Aorta (tissue), 5 donors: ENCODE results near the gene E2F2. TPM values are rescaled to one million over a fixed set of nuclear protein-coding genes. Genes with fewer than 3 reads are reported as not detected.

ENCODE experiments used
- ATAC-seq: fragments of 200-7000 bp; cut with Tn5 transposase; one replicate; pipeline ENCODE4 v1.9.1; 2022; ENCODE audit warnings: moderate library complexity; ENCODE audit not compliant: low FRiP score
- DNase-seq, 2 donors: peaks; one replicate each; pipeline ENCODE4 v3.0.0-alpha.2; 2020
- H3K27ac ChIP-seq, 2 donors: one replicate each; pipeline ENCODE4 v1.5.1; 2013; ENCODE audit warnings: low read length in 2 of 2, mild to moderate bottlenecking in 2 of 2, moderate library complexity in 2 of 2, control low read depth in 1 of 2, inconsistent platforms in 1 of 2, low read depth in 1 of 2
- H3K27me3 ChIP-seq, 2 donors: one replicate each; pipeline ENCODE4 v1.6.1; 2013; ENCODE audit warnings: control low read depth in 1 of 2, low read length in 1 of 2, mild to moderate bottlenecking in 1 of 2, moderate library complexity in 1 of 2; ENCODE audit not compliant: insufficient read depth in 2 of 2, control insufficient read depth in 1 of 2
- H3K36me3 ChIP-seq, 2 donors: one replicate each; pipeline ENCODE4 v1.6.1; 2013; ENCODE audit warnings: control low read depth in 1 of 2, low read length in 1 of 2, mild to moderate bottlenecking in 1 of 2; ENCODE audit not compliant: insufficient read depth in 2 of 2, control insufficient read depth in 1 of 2
- H3K4me1 ChIP-seq, 2 donors: one replicate each; pipeline ENCODE4 v1.6.1; 2013; ENCODE audit warnings: low read length in 2 of 2, control low read depth in 1 of 2, mild to moderate bottlenecking in 1 of 2, moderate library complexity in 1 of 2; ENCODE audit not compliant: insufficient read depth in 2 of 2, control insufficient read depth in 1 of 2
- H3K4me3 ChIP-seq, 2 donors: one replicate each; pipeline ENCODE4 v1.5.1; 2013; ENCODE audit warnings: low read length in 2 of 2, control low read depth in 1 of 2, mild to moderate bottlenecking in 1 of 2
- H3K9me3 ChIP-seq: one replicate; pipeline ENCODE4 v1.6.1; 2013; ENCODE audit warnings: mild to moderate bottlenecking, low read length; ENCODE audit not compliant: control insufficient read depth
- WGBS, 2 donors: extraction: QIAGEN DNeasy Blood & Tissue Kit; methylation state at CpG; one replicate each; pipeline ENCODE4 v1.1.7; 2013; 5-methylcytosine and 5-hydroxymethylcytosine counted together
- intact Hi-C, 2 donors: fragments of 100-400 bp; cut with DNase I; formaldehyde crosslinking; loops; one replicate each; pipeline versions ENCODE4 v1.14.2 to v1.15.0; 2022
- polyA plus RNA-seq, 2 donors: library from polyadenylated mRNA; stranded (reverse); fragments of 200-250 nt; gene quantifications; one replicate each; pipeline ENCODE4 v1.2.3, GENCODE V29; 2013
- total RNA-seq, 2 donors: library from RNA; stranded (reverse); fragmentation: NEBNext Ultra II Directional; extraction: Animal tissue kit (Norgen Biotek cat#: 25700); gene quantifications; one replicate each; pipeline ENCODE4 v1.2.1, GENCODE V29; 2021
- donor health status: healthy with polysubstance abuse.
- donor health status: Bipolar disorder and iron deficiency.
- donor health status: DM: no; HTN: no; CAD: no.
- donor health status: DM: no; HTN: no; CAD: no.
- donor health status: DM: yes; HTN: yes; CAD: no.

E2F2 gene
- total and polyA plus RNA-seq, 4 donors = 0.42 to 0.96 (median 0.50) TPM; not detected in 1

DNA sequence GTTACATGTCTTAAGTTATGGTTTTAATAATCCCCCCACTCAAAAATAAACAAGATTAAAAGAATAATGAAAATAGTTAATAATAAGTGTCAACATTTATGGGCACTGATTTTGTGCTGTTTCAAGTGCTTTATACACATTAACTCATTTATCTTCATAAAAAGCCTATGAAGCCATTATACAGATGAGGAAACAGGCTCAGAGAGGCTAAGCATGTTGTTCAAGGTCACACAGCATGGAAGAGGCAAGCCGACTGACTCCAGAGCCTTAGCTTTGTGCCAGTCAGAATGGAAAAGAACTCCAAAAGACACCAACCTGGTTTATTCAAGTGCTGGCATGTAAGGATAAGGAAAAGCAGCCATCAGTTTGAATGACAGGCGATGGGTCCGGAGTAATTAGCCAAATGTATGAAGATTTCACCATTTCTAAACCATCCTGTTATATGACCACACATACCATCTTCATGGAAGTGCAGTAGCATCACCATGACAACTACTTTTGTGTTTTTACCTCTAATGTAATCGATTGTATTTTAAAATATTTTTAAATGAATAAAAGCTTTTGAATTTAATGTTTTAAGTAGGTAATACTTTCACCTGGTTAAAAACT is 42.6 kb upstream of the E2F2 start:
- DNase-seq = no peak
- Histone ChIP-seq H3K4me1 (peaks cover 2 to 15% of the 10 kb centered on the region in 2 donors), H3K27ac (peak overlapping the region in 1 of 2 donors; percentile 17), H3K9me3 (no peaks in the 10 kb centered on the region), H3K27me3 (no peaks in the 10 kb centered on the region), H3K36me3 (no peaks in the 10 kb centered on the region), H3K4me3 (no peak overlapping the region)
- no peak for ATAC-seq
- intact Hi-C loops = no loop called here
- 73 to 85% methylated on average over 4 of the region's 4 CpGs for WGBS, 2 donors

DNA sequence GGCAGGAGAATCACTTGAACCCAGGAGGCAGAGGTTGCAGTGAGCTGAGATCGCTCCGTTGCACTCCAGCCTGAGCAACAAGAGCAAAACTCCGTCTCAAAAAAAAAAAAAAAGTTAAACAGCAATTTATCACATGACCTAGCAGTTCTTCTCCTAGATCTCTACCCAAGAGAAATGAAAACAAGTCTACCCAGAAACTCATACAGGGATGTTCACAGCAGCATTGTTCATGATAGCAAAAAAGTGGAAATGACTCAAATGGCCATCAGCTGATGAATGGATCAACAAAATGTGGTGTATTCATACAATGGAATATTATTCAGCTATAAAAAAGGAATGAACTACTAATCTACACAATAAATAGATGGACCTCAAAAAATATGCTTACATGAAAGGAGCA is 40.4 kb upstream of the E2F2 start:
- Histone ChIP-seq H3K4me3 (no peak overlapping the region), H3K27me3 (no peaks in the 10 kb centered on the region), H3K9me3 (no peaks in the 10 kb centered on the region), H3K27ac (no peak overlapping the region), H3K4me1 (peaks cover 0 to 6% of the 10 kb centered on the region in 2 donors), H3K36me3 (no peaks in the 10 kb centered on the region)
- WGBS, 2 donors = 73 to 85% methylated on average over 3 of the region's 3 CpGs
- ATAC-seq (no peak), DNase-seq (no peak)
- intact Hi-C loops = no loop called here

DNA sequence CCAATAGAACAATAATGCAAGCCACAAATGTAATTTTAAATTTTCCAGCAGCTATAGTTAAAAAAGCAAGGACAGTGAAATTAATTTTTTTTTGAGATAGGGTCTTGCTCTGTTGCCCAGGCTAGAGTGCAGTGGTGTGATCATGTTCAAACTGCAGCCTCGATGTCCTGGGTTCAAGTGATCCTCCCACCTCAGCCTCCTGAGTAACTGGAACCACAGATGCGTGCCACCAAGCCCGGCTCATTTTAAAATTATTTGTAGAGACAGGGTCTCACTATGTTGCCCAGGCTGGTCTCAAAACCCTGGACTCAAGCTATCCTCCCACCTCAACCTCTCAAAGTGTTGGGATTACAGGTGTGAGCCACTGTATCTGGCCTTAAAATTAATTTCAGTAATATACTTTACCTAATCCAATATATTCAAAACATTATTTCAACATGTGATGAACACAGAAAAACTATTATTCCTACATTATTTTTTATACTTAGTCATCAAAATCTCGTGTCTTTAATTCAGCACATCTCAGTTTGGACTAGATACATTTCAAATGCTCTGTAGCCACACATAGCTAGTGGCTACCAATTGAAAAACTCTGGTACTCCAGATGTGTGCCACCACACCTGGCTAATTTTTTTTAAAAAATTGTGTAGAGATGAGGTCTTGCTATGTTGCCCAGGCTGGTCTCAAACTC is 39.1 kb upstream of the E2F2 start:
- ATAC-seq (no peak), DNase-seq (no peak)
- Histone ChIP-seq H3K4me3 (no peak overlapping the region), H3K27ac (no peak overlapping the region), H3K27me3 (no peaks in the 10 kb centered on the region), H3K4me1 (no peaks in the 10 kb centered on the region), H3K36me3 (no peaks in the 10 kb centered on the region), H3K9me3 (no peaks in the 10 kb centered on the region)
- intact Hi-C loops = no loop called here
- 93% methylated on average over 4 of the region's 4 CpGs for WGBS, 2 donors

DNA sequence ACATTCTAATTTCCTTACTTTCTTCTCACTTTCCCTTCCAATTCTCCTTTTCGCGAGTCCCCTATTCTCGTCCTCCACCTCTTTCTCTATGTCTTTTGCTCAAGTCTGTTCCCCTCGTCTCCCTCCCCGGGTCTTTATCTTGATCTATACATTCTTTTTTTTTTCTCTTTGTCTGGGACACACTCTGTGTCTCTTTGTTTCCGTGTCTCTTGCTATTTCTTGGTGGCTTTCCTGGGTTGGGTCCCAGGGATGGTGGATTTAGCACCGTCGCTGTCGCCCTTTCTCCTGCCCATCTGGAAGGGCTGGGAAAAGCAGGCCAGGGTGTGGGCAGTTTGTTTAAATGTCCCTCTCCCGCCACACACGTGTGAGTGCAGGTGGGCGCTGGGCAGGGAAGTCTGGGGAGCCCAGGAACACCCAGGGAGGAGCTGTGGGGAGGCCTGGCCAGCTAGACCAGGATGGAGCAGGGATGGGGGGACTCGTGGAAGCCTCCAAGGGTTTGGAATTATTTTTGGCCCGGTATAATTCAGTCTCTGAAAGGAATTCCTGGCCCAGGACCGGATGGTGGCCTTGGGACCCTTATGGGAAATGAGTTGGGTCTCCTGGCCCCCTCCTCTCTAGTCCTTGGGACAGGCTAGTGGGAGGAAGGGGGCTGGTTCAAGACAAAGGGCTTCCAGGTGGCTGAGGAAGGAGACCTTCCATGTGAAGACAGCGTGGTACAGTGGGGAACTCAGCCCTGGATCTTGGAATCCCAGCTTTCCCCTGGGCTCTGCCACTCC is 37.8 kb upstream of the E2F2 start:
- Histone ChIP-seq H3K27ac (peak overlapping the region in 1 of 2 donors; percentile 81), H3K4me1 (peaks cover 0 to 3% of the 10 kb centered on the region in 2 donors), H3K36me3 (no peaks in the 10 kb centered on the region), H3K9me3 (no peaks in the 10 kb centered on the region), H3K4me3 (peak overlapping the region; percentile 56 to 68), H3K27me3 (no peaks in the 10 kb centered on the region)
- DNase-seq (no peak), ATAC-seq (peak; percentile 44)
- intact Hi-C loops = no loop called here
- WGBS, 2 donors = 12 to 13% methylated on average over 16 of the region's 16 CpGs

DNA sequence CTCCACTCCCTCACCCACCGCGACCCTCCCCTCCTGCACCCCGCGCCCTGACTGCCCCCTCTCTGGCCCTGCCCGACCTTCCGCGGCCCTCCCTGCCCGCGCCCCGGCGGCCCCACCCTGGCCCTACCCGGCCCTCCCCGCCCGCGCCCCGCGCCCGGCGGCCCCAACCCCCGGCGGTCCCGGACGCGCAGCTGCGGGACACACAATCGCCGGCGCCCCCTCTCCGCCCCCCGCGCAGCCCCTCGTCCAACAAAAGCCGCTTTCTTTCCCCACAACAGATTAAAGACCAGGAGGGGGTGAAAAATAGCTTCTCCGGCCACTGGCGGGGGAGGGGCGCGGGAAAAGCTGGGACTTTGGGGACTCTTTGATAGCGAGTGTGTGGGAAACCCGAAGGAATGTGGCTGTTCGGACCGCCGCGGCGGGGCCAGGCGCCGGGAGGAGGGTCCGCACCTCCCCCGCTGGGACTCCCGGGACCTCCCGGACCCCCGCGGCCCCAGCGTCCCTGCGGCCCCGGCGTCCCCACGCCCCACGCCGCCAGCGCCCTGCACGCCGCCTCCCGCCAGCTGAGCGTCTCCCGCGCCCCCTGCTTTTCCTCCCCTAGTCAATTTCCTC is 37.1 kb upstream of the E2F2 start:
- Histone ChIP-seq H3K4me3 (peak overlapping the region; percentile 56 to 68), H3K4me1 (peaks cover 0 to 5% of the 10 kb centered on the region in 2 donors), H3K9me3 (no peaks in the 10 kb centered on the region), H3K27ac (peak overlapping the region; percentile 81 to 92), H3K36me3 (no peaks in the 10 kb centered on the region), H3K27me3 (no peaks in the 10 kb centered on the region)
- ATAC-seq (no peak), DNase-seq (peak; percentile 60 to 83)
- intact Hi-C loops = no loop called here
- 1% methylated on average over 64 to 66 of the region's 66 CpGs for WGBS, 2 donors

DNA sequence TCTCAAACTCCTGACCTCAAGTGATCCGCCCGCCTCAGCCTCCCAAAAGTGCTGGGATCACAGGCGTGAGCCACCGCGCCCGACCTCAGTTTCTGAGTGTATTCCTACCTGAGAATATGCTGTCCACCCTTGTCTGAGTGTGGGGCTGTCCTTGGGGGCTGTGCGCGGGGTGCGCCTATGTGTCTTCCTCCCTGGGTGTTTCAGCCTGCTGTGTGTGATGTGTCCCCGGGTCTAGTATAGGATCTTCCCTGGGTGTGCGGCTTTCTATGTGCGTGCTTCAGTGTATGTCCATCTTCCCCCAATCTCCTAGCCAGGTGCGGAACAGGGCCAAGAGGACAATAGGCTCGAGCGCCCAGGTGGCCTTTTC is 36.6 kb upstream of the E2F2 start:
- H3K4me3 ChIP-seq = peak overlapping the region; percentile 56 to 68
- no peaks in the 10 kb centered on the region for H3K36me3 ChIP-seq
- peaks cover 0 to 5% of the 10 kb centered on the region in 2 donors for H3K4me1 ChIP-seq
- ATAC-seq = no peak
- intact Hi-C loops = no loop called here
- WGBS, 2 donors = 68 to 72% methylated on average over 15 of the region's 15 CpGs
- no peak for DNase-seq
- no peaks in the 10 kb centered on the region for H3K27me3 ChIP-seq
- H3K9me3 ChIP-seq = no peaks in the 10 kb centered on the region
- H3K27ac ChIP-seq = peak overlapping the region in 1 of 2 donors; percentile 92

DNA sequence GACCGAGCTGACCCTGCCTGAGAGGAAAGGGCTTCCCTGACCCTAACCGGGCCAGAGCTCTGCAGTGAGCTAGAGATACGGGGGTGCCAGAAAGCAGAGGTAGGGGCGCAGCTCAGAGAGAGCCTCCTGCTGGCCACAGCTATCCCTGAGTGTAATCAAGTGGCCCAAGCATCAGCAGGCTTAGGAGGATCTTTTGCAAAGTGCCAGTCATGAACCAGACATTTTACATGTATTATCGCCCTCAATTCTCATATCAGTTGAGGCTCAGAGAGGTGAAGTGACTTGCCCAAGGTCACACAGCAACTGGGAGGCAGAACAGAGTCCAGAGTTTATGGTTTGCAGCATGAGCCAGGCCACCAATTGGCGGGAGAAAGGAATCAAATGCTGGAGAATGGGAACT is 35.3 kb upstream of the E2F2 start:
- DNase-seq = no peak
- peaks cover 0 to 5% of the 10 kb centered on the region in 2 donors for H3K4me1 ChIP-seq

DNA sequence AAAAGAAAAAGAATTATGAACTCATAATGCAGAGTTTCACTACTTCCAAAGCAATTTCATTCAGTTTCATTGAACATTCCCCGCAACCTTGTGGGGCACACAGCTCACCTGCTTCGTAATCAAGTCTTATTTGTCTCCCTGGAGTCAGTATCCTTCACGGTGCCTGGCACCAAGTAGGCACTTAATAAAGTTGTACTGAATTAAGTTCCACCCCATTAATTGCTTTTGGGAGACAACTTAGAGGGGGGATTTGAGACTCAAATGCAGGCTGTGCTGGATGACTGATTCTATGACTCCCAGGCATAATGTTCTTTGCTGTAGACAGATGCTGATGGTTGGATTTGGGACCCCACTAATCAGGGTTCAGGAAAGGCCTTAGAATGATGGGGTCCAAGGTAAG is 34.7 kb upstream of the E2F2 start:
- no peaks in the 10 kb centered on the region for H3K9me3 ChIP-seq
- DNase-seq (no peak), ATAC-seq (no peak)
- no peaks in the 10 kb centered on the region for H3K27me3 ChIP-seq
- 80 to 81% methylated on average over 3 of the region's 3 CpGs for WGBS, 2 donors
- no peaks in the 10 kb centered on the region for H3K36me3 ChIP-seq
- peak overlapping the region in 1 of 2 donors; percentile 5 for H3K27ac ChIP-seq
- H3K4me1 ChIP-seq = peaks cover 0 to 5% of the 10 kb centered on the region in 2 donors
- no peak overlapping the region for H3K4me3 ChIP-seq
- intact Hi-C loops = no loop called here

More for the DNA sequence above, 35.3 kb upstream of the E2F2 start:
- H3K4me3 ChIP-seq = no peak overlapping the region
- H3K36me3 ChIP-seq = no peaks in the 10 kb centered on the region
- H3K9me3 ChIP-seq = no peaks in the 10 kb centered on the region
- intact Hi-C loops = no loop called here
- H3K27me3 ChIP-seq = no peaks in the 10 kb centered on the region
- 81% methylated on average over 6 of the region's 6 CpGs for WGBS, 2 donors
- no peak for ATAC-seq
- H3K27ac ChIP-seq = peak overlapping the region in 1 of 2 donors; percentile 5
